GM23248 (cell line): ENCODE data around the gene EGFL7.
"Not testable (repeated sequence)": the region's sequence is repeated elsewhere in the genome, so short reads cannot be mapped to it uniquely, and the experiment has no call there.

Experiments
- EZH2 ChIP-seq: fragments of 200-600 bp; sonication (generic); IDR thresholded peaks from 2 replicates; pipeline ENCODE4 v1.6.1; 2018; ENCODE audit warnings: antibody characterized with exemption, mild to moderate bottlenecking; ENCODE audit not compliant: insufficient read depth, poor library complexity, severe bottlenecking
- EZH2phosphoT487 ChIP-seq: fragments of 200-600 bp; sonication (generic); IDR thresholded peaks from 2 replicates; pipeline ENCODE4 v1.6.1; 2018; ENCODE audit warnings: antibody characterized with exemption, moderate library complexity, mild to moderate bottlenecking, low read depth; ENCODE audit not compliant: insufficient read depth

DNA sequence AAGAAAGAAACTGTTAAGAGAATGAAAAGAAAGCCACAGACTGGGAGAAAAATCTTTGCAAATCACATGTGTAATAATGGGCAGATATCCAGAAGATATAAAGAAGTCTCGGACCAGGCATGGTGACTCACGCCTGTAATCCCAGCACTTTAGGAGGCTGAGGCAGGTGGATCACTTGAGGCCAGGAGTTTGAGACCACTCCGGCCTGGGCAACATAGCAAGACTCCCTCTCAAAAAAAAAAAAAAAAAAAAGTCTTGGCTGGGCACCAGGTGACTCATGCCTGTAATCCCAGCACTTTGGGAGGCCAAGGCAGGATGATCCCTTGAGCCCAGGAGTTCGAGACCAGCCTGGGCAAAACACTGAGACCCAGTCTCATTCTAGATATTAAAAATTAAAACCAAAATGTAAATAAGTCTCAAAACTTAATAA, 48.5 kb downstream of the EGFL7 start:
- not testable (repeated sequence) for TF ChIP-seq EZH2phosphoT487, EZH2
